SIG-M5 (cell line): ENCODE results near the gene INTS6.
A peak's percentile ranks its signal among the peaks of the same experiment; 100 is the strongest.

Experiments
- DNase-seq: peaks from one replicate; lab custom pipeline; 2025; lab: John Stamatoyannopoulos, UW

INTS6 gene

GRCh38 chr13:51456510-51456909, 3.7 kb upstream of the INTS6 start:
- no peak for DNase-seq

- DNase-seq = no peak
Measured at GRCh38 chr13:51455532-51455931, 2.7 kb upstream of the INTS6 start.

- no peak for DNase-seq
Measured at GRCh38 chr13:51453959-51454703, 1.3 kb upstream of the INTS6 start.

- no peak for DNase-seq
Measured at GRCh38 chr13:51453207-51453958, 547 bp upstream of the INTS6 start.

GRCh38 chr13:51451467-51452360, 1.1 kb downstream of the INTS6 start:
- peak; percentile 15 for DNase-seq

GRCh38 chr13:51451134-51451466, 1.7 kb downstream of the INTS6 start:
- no peak for DNase-seq

- no peak for DNase-seq
Measured at GRCh38 chr13:51449018-51449417, 3.8 kb downstream of the INTS6 start.

GRCh38 chr13:51444922-51445321, 7.9 kb downstream of the INTS6 start:
- no peak for DNase-seq

- no peak for DNase-seq
Measured at GRCh38 chr13:51440381-51440780, 12.5 kb downstream of the INTS6 start.

- no peak for DNase-seq
Measured at GRCh38 chr13:51437550-51438127, 15.2 kb downstream of the INTS6 start.

- no peak for DNase-seq
Measured at GRCh38 chr13:51435002-51435578, 17.7 kb downstream of the INTS6 start.

- DNase-seq = no peak
Measured at GRCh38 chr13:51432576-51432975, 20.3 kb downstream of the INTS6 start.

- DNase-seq = no peak
Measured at GRCh38 chr13:51426982-51427381, 25.9 kb downstream of the INTS6 start.

GRCh38 chr13:51425410-51426042, 27.3 kb downstream of the INTS6 start:
- DNase-seq = no peak

- DNase-seq = no peak
Measured at GRCh38 chr13:51423766-51424165, 29.1 kb downstream of the INTS6 start.

- no peak for DNase-seq
Measured at GRCh38 chr13:51422484-51422883, 30.4 kb downstream of the INTS6 start.

- no peak for DNase-seq
Measured at GRCh38 chr13:51420681-51421490, 31.9 kb downstream of the INTS6 start.

GRCh38 chr13:51419001-51419636, 33.7 kb downstream of the INTS6 start:
- DNase-seq = no peak

GRCh38 chr13:51417716-51418115, 35.1 kb downstream of the INTS6 start:
- DNase-seq = no peak

GRCh38 chr13:51416107-51416506, 36.7 kb downstream of the INTS6 start:
- DNase-seq = no peak
